HCT116 (cell line): ENCODE measurements around the gene NFIL3.

Source experiments
- CEBPB ChIP-seq: IDR thresholded peaks from 2 replicates; pipeline ENCODE4 v1.6.1; 2012; ENCODE audit warnings: low read depth
- EZH2 ChIP-seq: fragments of 200-600 bp; sonication (generic); IDR thresholded peaks from 2 replicates; pipeline ENCODE4 v1.6.1; 2017; ENCODE audit warnings: antibody characterized with exemption, mixed run types
- EZH2phosphoT487 ChIP-seq: fragments of 200-600 bp; IDR thresholded peaks from 2 replicates; pipeline ENCODE4 v1.6.1; 2018; ENCODE audit warnings: antibody characterized with exemption, borderline replicate concordance
- JUND ChIP-seq: IDR thresholded peaks from 2 replicates; pipeline ENCODE4 v1.6.1; 2012
- POLR2A ChIP-seq: IDR thresholded peaks from 2 replicates; pipeline ENCODE4 v1.7.0; 2011; ENCODE audit warnings: borderline replicate concordance; ENCODE audit not compliant: insufficient read depth, insufficient read length; ENCODE audit errors: extremely low read depth
- POLR2AphosphoS5 ChIP-seq: IDR thresholded peaks from 2 replicates; pipeline ENCODE4 v1.6.1; 2011; ENCODE audit warnings: mild to moderate bottlenecking, low read depth, low read length, moderate library complexity
- REST ChIP-seq: IDR thresholded peaks from 2 replicates; pipeline ENCODE4 v1.6.1; 2012; ENCODE audit warnings: low read depth
- SIN3A ChIP-seq: IDR thresholded peaks from 2 replicates; pipeline ENCODE4 v1.6.1; 2012; ENCODE audit warnings: low read depth
- SP1 ChIP-seq: IDR thresholded peaks from 2 replicates; pipeline ENCODE4 v1.6.1; 2012; ENCODE audit warnings: low read depth
- ZFX ChIP-seq: fragments of 450-650 bp; IDR thresholded peaks from 2 replicates; pipeline ENCODE4 v1.6.1; 2017
- ZNF274 ChIP-seq: fragments of 200-500 bp; sonication (Bioruptor generic); IDR thresholded peaks from 2 replicates; pipeline ENCODE4 v1.6.1; 2014; ENCODE audit warnings: mild to moderate bottlenecking, low read depth, low read length, inconsistent platforms
- TF ChIP-seq, protein P1 (sequence below), 3 experiments: fragments of 200-600 bp in 1 of 3; sonication (generic) in 1 of 3; IDR thresholded peaks in 2 of 3; conservative IDR thresholded peaks in 1 of 3; 2 replicates each; pipeline ENCODE4 v1.5.1; 2012 to 2017; ENCODE audit warnings: low read depth in 2 of 3, low read length in 2 of 3, antibody characterized with exemption in 1 of 3, borderline replicate concordance in 1 of 3, control low read depth in 1 of 3, mild to moderate bottlenecking in 1 of 3, mixed read lengths in 1 of 3, mixed run types in 1 of 3, moderate library complexity in 1 of 3; ENCODE audit not compliant: insufficient read depth in 1 of 3
- TF ChIP-seq, protein P2 (sequence below): IDR thresholded peaks from 2 replicates; pipeline ENCODE4 v1.6.1; 2012

DNA sequence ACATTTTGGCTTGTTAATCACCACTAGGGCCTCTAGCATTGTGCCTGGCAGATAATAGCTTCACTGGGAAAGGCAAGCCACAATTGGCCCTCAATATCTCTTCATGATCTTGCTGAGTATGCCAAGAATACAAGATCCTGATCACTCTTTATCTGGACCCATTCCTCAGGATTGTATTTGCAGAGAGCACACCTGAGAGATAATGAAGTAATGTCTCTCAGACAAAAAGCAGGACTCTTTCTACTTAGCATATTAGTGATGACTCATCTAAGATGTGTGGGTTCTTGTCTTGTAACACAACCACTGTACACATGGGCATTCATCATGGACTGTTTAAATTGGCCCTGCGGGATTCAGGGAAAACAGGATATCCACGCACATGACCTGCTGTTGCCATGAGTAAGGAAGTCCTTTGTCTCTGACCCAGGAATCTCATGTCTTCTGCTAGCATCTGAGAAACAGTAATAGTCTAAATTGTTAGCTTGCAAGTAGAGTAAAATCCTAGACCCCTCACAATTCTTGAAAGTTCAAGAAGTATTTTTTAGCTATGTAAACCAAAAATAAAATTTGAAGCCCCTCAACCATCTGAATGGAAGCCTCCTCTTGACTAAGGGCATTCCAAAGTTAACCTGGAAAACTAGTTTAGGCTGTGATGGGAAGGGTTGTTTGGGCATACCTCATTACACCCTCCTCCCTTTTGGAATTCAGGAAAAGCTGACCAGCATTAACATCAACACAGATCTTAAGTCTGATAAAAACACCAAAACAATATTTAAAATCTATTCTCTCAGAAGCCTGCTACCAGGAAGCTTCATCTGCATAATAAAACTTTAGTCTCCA is 28.0 kb upstream of the NFIL3 start:
- no peak for TF ChIP-seq CEBPB
- TF ChIP-seq, protein P1, sequence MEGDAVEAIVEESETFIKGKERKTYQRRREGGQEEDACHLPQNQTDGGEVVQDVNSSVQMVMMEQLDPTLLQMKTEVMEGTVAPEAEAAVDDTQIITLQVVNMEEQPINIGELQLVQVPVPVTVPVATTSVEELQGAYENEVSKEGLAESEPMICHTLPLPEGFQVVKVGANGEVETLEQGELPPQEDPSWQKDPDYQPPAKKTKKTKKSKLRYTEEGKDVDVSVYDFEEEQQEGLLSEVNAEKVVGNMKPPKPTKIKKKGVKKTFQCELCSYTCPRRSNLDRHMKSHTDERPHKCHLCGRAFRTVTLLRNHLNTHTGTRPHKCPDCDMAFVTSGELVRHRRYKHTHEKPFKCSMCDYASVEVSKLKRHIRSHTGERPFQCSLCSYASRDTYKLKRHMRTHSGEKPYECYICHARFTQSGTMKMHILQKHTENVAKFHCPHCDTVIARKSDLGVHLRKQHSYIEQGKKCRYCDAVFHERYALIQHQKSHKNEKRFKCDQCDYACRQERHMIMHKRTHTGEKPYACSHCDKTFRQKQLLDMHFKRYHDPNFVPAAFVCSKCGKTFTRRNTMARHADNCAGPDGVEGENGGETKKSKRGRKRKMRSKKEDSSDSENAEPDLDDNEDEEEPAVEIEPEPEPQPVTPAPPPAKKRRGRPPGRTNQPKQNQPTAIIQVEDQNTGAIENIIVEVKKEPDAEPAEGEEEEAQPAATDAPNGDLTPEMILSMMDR (IDR thresholded peaks at IDR 0.05 in 2 of 3, conservative IDR thresholded peaks at IDR 0.05 in 1 of 3; ENCODE audit: borderline replicate concordance in 1 of 3, insufficient read depth in 1 of 3, low read depth in 2 of 3, low read length in 2 of 3), result no peak
- TF ChIP-seq SIN3A, result no peak
- TF ChIP-seq POLR2AphosphoS5, result no peak
- no peak for TF ChIP-seq POLR2A
- no peak for TF ChIP-seq SP1
- no peak for TF ChIP-seq EZH2
- no peak for TF ChIP-seq ZNF274
- TF ChIP-seq EZH2phosphoT487, result no peak
- TF ChIP-seq REST, result no peak
- TF ChIP-seq ZFX, result no peak
- TF ChIP-seq, protein P2, sequence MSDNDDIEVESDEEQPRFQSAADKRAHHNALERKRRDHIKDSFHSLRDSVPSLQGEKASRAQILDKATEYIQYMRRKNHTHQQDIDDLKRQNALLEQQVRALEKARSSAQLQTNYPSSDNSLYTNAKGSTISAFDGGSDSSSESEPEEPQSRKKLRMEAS, result no peak
- no peak for TF ChIP-seq JUND
